CD8-positive, alpha-beta memory T cell (primary cell): ENCODE measurements around the gene ZNF527. TPM values are rescaled to one million over a fixed set of nuclear protein-coding genes. Genes with fewer than 3 reads are reported as not detected.
"Not testable (repeated sequence)": the region's sequence is repeated elsewhere in the genome, so short reads cannot be mapped to it uniquely, and the experiment has no call there.

Experiments
- CTCF ChIA-PET: fragments of 350-600 bp; sonication (Branson Sonifier 250); formaldehyde crosslinking; loops from one replicate; lab custom pipeline; 2021; ENCODE audit warnings: antibody characterized with exemption; lab: Charles Lee
- POLR2A ChIA-PET: fragments of 350-600 bp; sonication (Branson Sonifier 250); formaldehyde crosslinking; loops from one replicate; lab custom pipeline; 2021; ENCODE audit warnings: antibody characterized with exemption; lab: Charles Lee
- DNase-seq, 5 donors: peaks; one replicate each; pipeline versions ENCODE4 v3.0.0 to v3.0.0-alpha.2; 2020 to 2022; ENCODE audit warnings: mixed read lengths in 1 of 5
- H3K27ac ChIP-seq: one replicate; pipeline ENCODE4 v1.7.0; 2013; ENCODE audit warnings: low read depth, mild to moderate bottlenecking, low read length, moderate library complexity
- H3K27me3 ChIP-seq: 2 replicates; pipeline ENCODE4 v1.7.0; 2013; ENCODE audit warnings: low read length, mild to moderate bottlenecking; ENCODE audit not compliant: insufficient read depth, poor library complexity, severe bottlenecking
- H3K36me3 ChIP-seq: 2 replicates; pipeline ENCODE4 v1.7.0; 2013; ENCODE audit warnings: mild to moderate bottlenecking, low read length, moderate library complexity; ENCODE audit not compliant: insufficient read depth
- H3K4me1 ChIP-seq: 2 replicates; pipeline ENCODE4 v1.7.0; 2013; ENCODE audit warnings: mild to moderate bottlenecking, low read length, moderate library complexity; ENCODE audit not compliant: insufficient read depth
- H3K4me3 ChIP-seq: 2 replicates; pipeline ENCODE4 v1.7.0; 2013; ENCODE audit warnings: mild to moderate bottlenecking, low read length
- H3K9me3 ChIP-seq: 2 replicates; pipeline ENCODE4 v1.7.0; 2013; ENCODE audit warnings: mild to moderate bottlenecking, low read length
- H3K27ac Mint-ChIP-seq, 8 donors: one replicate each; pipeline ENCODE4 v1.8.0; 2020 to 2021; ENCODE audit warnings: mixed read lengths in 8 of 8, mild to moderate bottlenecking in 6 of 8, inconsistent platforms in 3 of 8, moderate library complexity in 3 of 8
- H3K27me3 Mint-ChIP-seq, 2 donors: one replicate each; pipeline ENCODE4 v1.8.0; 2020 to 2021; ENCODE audit warnings: mixed read lengths in 2 of 2, mild to moderate bottlenecking in 1 of 2, moderate library complexity in 1 of 2
- H3K36me3 Mint-ChIP-seq, 3 donors: one replicate each; pipeline ENCODE4 v1.8.0; 2020 to 2021; ENCODE audit warnings: mixed read lengths in 3 of 3, inconsistent platforms in 1 of 3, mild to moderate bottlenecking in 1 of 3
- H3K4me1 Mint-ChIP-seq, 3 donors: one replicate each; pipeline ENCODE4 v1.8.0; 2020 to 2021; ENCODE audit warnings: mixed read lengths in 3 of 3, inconsistent platforms in 1 of 3, mild to moderate bottlenecking in 1 of 3
- H3K4me3 Mint-ChIP-seq, 7 donors: one replicate each; pipeline ENCODE4 v1.8.0; 2020 to 2021; ENCODE audit warnings: mixed read lengths in 7 of 7, mild to moderate bottlenecking in 6 of 7, moderate library complexity in 4 of 7, inconsistent platforms in 2 of 7
- H3K9me3 Mint-ChIP-seq, 5 donors: one replicate each; pipeline ENCODE4 v1.8.0; 2020 to 2022; ENCODE audit warnings: mixed read lengths in 5 of 5, mild to moderate bottlenecking in 3 of 5, moderate library complexity in 2 of 5, inconsistent platforms in 1 of 5
- polyA plus RNA-seq: library from polyadenylated mRNA; unstranded; fragments of 300-500 nt; fragmentation: Illumina TruSeq; gene quantifications from one replicate; pipeline ENCODE4 v1.2.3, GENCODE V29; 2021
- total RNA-seq, 2 experiments: library from RNA; stranded (reverse); gene quantifications; one replicate each; pipeline ENCODE4 v1.2.3, GENCODE V29; 2021

ZNF527 gene
- total and polyA plus RNA-seq, 3 experiments from 2014 or later, result 5.2 to 8.7 (median 5.6) TPM

GRCh38 chr19:37348060-37348459, 22.8 kb upstream of the ZNF527 start:
- H3K4me3 Mint-ChIP-seq, result no peak overlapping the region
- ChIA-PET CTCF (no interaction called here), POLR2A (no interaction called here)
- H3K4me1 Mint-ChIP-seq, result peaks cover 0 to 5% (median 3%) of the 10 kb centered on the region in 3 donors
- H3K9me3 ChIP-seq, result no peaks in the 10 kb centered on the region
- H3K4me1 ChIP-seq, result no peaks in the 10 kb centered on the region
- H3K27ac ChIP-seq, result no peak overlapping the region
- no peaks in the 10 kb centered on the region for H3K27me3 Mint-ChIP-seq
- no peaks in the 10 kb centered on the region for H3K27me3 ChIP-seq
- H3K36me3 ChIP-seq, result peaks cover 20% of the 10 kb centered on the region
- H3K9me3 Mint-ChIP-seq, result no peaks in the 10 kb centered on the region
- DNase-seq, result no peak
- H3K4me3 ChIP-seq, result no peak overlapping the region
- H3K27ac Mint-ChIP-seq, result peak overlapping the region in 4 of 8 donors; percentile 15 to 47 (median 30)
- H3K36me3 Mint-ChIP-seq, result peaks cover 28 to 78% (median 36%) of the 10 kb centered on the region in 3 donors

GRCh38 chr19:37353968-37354367, 16.9 kb upstream of the ZNF527 start:
- Histone ChIP-seq H3K36me3 (peaks cover 14% of the 10 kb centered on the region), H3K4me3 (no peak overlapping the region), H3K4me1 (no peaks in the 10 kb centered on the region), H3K27ac (no peak overlapping the region), H3K27me3 (no peaks in the 10 kb centered on the region), H3K9me3 (no peaks in the 10 kb centered on the region)
- Mint-ChIP-seq H3K27me3 (no peaks in the 10 kb centered on the region), H3K36me3 (peaks cover 38 to 81% (median 57%) of the 10 kb centered on the region in 3 donors), H3K4me1 (peaks cover 7 to 19% (median 12%) of the 10 kb centered on the region in 3 donors), H3K9me3 (peaks cover 0 to 15% (median 14%) of the 10 kb centered on the region in 5 donors), H3K27ac (peak overlapping the region in 1 of 8 donors; percentile 52), H3K4me3 (no peak overlapping the region)
- POLR2A ChIA-PET, result no interaction called here
- CTCF ChIA-PET, result no interaction called here
- no peak for DNase-seq

DNA sequence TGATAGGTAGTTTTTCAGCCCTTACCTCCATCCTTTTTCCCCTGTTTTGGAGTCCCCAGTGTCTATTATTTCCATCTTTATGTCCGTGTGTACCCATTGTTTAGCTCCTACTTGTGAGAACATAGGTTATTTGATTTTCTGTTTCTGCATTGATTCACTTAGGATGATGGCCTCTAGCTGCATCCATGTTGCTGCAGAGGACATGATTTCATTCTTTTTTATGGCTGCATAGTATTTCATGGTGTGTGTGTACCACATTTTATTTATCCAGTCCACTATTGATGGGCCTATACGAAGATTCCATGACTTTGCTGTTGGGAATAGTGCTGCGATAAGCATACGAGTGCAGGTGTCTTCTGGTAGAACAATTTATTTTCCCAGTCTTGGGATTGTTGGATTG, 15.0 kb upstream of the ZNF527 start:
- peaks cover 0 to 25% (median 17%) of the 10 kb centered on the region in 5 donors for H3K9me3 Mint-ChIP-seq
- H3K4me3 Mint-ChIP-seq, result no peak overlapping the region
- no peaks in the 10 kb centered on the region for H3K4me1 ChIP-seq
- H3K4me1 Mint-ChIP-seq, result peaks cover 7 to 19% (median 12%) of the 10 kb centered on the region in 3 donors
- H3K27ac Mint-ChIP-seq, result no peak overlapping the region
- peaks cover 44 to 84% (median 65%) of the 10 kb centered on the region in 3 donors for H3K36me3 Mint-ChIP-seq
- H3K9me3 ChIP-seq, result no peaks in the 10 kb centered on the region
- no peaks in the 10 kb centered on the region for H3K27me3 ChIP-seq
- no peaks in the 10 kb centered on the region for H3K27me3 Mint-ChIP-seq
- no peak overlapping the region for H3K4me3 ChIP-seq
- H3K27ac ChIP-seq, result no peak overlapping the region
- POLR2A ChIA-PET, result no interaction called here
- no peak for DNase-seq
- H3K36me3 ChIP-seq, result peaks cover 20% of the 10 kb centered on the region
- CTCF ChIA-PET, result no interaction called here

GRCh38 chr19:37361994-37362393, 8.9 kb upstream of the ZNF527 start:
- Histone ChIP-seq H3K4me1 (no peaks in the 10 kb centered on the region), H3K27me3 (no peaks in the 10 kb centered on the region), H3K36me3 (peaks cover 6% of the 10 kb centered on the region), H3K9me3 (peaks cover 16% of the 10 kb centered on the region), H3K27ac (no peak overlapping the region), H3K4me3 (no peak overlapping the region)
- CTCF ChIA-PET, result no interaction called here
- POLR2A ChIA-PET, result no interaction called here
- DNase-seq, result no peak
- H3K4me3 Mint-ChIP-seq, result peak overlapping the region in 1 of 7 donors; percentile 65
- H3K9me3 Mint-ChIP-seq, result peaks cover 29 to 56% (median 41%) of the 10 kb centered on the region in 5 donors
- peaks cover 45 to 69% (median 68%) of the 10 kb centered on the region in 3 donors for H3K36me3 Mint-ChIP-seq
- no peaks in the 10 kb centered on the region for H3K27me3 Mint-ChIP-seq
- no peak overlapping the region for H3K27ac Mint-ChIP-seq
- peaks cover 0 to 5% (median 3%) of the 10 kb centered on the region in 3 donors for H3K4me1 Mint-ChIP-seq

DNA sequence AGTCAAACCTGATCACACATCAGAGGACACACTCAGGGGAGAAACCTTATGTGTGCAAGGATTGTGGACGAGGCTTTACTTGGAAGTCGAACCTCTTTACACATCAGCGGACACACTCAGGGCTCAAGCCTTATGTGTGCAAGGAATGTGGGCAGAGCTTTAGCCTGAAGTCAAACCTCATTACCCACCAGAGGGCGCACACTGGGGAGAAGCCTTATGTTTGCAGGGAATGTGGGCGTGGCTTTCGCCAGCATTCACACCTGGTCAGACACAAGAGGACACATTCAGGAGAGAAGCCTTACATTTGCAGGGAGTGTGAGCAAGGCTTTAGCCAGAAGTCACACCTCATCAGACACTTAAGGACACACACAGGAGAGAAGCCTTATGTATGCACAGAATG, 8.2 kb upstream of the ZNF527 start:
- no peak overlapping the region for H3K27ac ChIP-seq
- no peak for DNase-seq
- H3K27ac Mint-ChIP-seq, result no peak overlapping the region
- H3K4me3 ChIP-seq, result no peak overlapping the region
- H3K9me3 ChIP-seq, result peaks cover 16% of the 10 kb centered on the region
- no peaks in the 10 kb centered on the region for H3K27me3 Mint-ChIP-seq
- H3K36me3 ChIP-seq, result peaks cover 6% of the 10 kb centered on the region
- no peaks in the 10 kb centered on the region for H3K27me3 ChIP-seq
- peaks cover 38 to 62% (median 60%) of the 10 kb centered on the region in 3 donors for H3K36me3 Mint-ChIP-seq
- POLR2A ChIA-PET, result no interaction called here
- CTCF ChIA-PET, result no interaction called here
- peaks cover 22 to 50% (median 35%) of the 10 kb centered on the region in 5 donors for H3K9me3 Mint-ChIP-seq
- no peaks in the 10 kb centered on the region for H3K4me1 ChIP-seq
- no peak overlapping the region for H3K4me3 Mint-ChIP-seq
- H3K4me1 Mint-ChIP-seq, result no peaks in the 10 kb centered on the region

- Histone ChIP-seq H3K4me1 (peaks cover 13% of the 10 kb centered on the region), H3K27ac (peak overlapping the region; percentile 86), H3K4me3 (peak overlapping the region; percentile 84)
- H3K27me3 ChIP-seq, H3K27me3 Mint-ChIP-seq, H3K36me3 ChIP-seq, H3K9me3 ChIP-seq, DNase-seq: not testable (repeated sequence)
- peak overlapping the region; percentile 91 to 100 (median 99) for H3K4me3 Mint-ChIP-seq
- CTCF ChIA-PET, result interaction anchor here (0.8 to 2.0 kb wide), 6 partner anchors 36 to 116 kb away, joined by 3 to 6 read pairs (median 4); partner anchors contain the start of genes ZNF569 and ZNF570
- peaks cover 15 to 23% (median 19%) of the 10 kb centered on the region in 3 donors for H3K4me1 Mint-ChIP-seq
- peak overlapping the region; percentile 84 to 99 (median 98) for H3K27ac Mint-ChIP-seq
- peaks cover 4 to 12% (median 6%) of the 10 kb centered on the region in 5 donors for H3K9me3 Mint-ChIP-seq
- H3K36me3 Mint-ChIP-seq, result peaks cover 4 to 18% (median 4%) of the 10 kb centered on the region in 3 donors
- POLR2A ChIA-PET, result interaction anchor here (0.6 to 2.0 kb wide), 9 partner anchors 36 to 1148 kb away, joined by 3 to 15 read pairs (median 8); partner anchors contain the start of genes ZNF420, ZNF540, ZNF569 and ZNF570
These were observed 466 bp upstream of the ZNF527 start for GRCh38 chr19:37370386-37370879.

- peak overlapping the region; percentile 9 for H3K4me3 ChIP-seq
- H3K9me3 ChIP-seq, result peaks cover 57% of the 10 kb centered on the region
- no peak overlapping the region for H3K27ac ChIP-seq
- CTCF ChIA-PET, result no interaction called here
- no peak overlapping the region for H3K27ac Mint-ChIP-seq
- H3K9me3 Mint-ChIP-seq, result peaks cover 53 to 92% (median 90%) of the 10 kb centered on the region in 5 donors
- no peak for DNase-seq
- peaks cover 38 to 64% (median 64%) of the 10 kb centered on the region in 3 donors for H3K36me3 Mint-ChIP-seq
- no peaks in the 10 kb centered on the region for H3K27me3 ChIP-seq
- no peak overlapping the region for H3K4me3 Mint-ChIP-seq
- no peaks in the 10 kb centered on the region for H3K4me1 ChIP-seq
- no peaks in the 10 kb centered on the region for H3K27me3 Mint-ChIP-seq
- POLR2A ChIA-PET, result no interaction called here
- H3K4me1 Mint-ChIP-seq, result no peaks in the 10 kb centered on the region
- H3K36me3 ChIP-seq, result peaks cover 32% of the 10 kb centered on the region
These were observed 18.3 kb downstream of the ZNF527 start for GRCh38 chr19:37389234-37389633.

GRCh38 chr19:37391399-37391798, 20.5 kb downstream of the ZNF527 start:
- H3K4me3 ChIP-seq, H3K27ac Mint-ChIP-seq, H3K27me3 Mint-ChIP-seq, H3K4me3 Mint-ChIP-seq, H3K27ac ChIP-seq, H3K27me3 ChIP-seq, H3K4me1 Mint-ChIP-seq, DNase-seq, H3K4me1 ChIP-seq, CTCF ChIA-PET, POLR2A ChIA-PET: not testable (repeated sequence)
- peaks cover 16% of the 10 kb centered on the region for H3K36me3 ChIP-seq
- Mint-ChIP-seq H3K9me3 (peaks cover 51 to 85% (median 80%) of the 10 kb centered on the region in 5 donors), H3K36me3 (peaks cover 22 to 45% (median 44%) of the 10 kb centered on the region in 3 donors)
- H3K9me3 ChIP-seq, result peaks cover 61% of the 10 kb centered on the region
